WTC11 (cell line): ENCODE results near the gene PC. TPM values are rescaled to one million over a fixed set of nuclear protein-coding genes. Genes with fewer than 3 reads are reported as not detected.

Experiments used
- ATAC-seq: fragments of 200-7000 bp; cut with Tn5 transposase; 2 replicates; pipeline ENCODE4 v1.10.0; 2021; ENCODE audit warnings: mild to moderate bottlenecking, moderate library complexity
- CTCF ChIA-PET: fragments of 300-600 bp; sonication (Branson Sonifier 250); formaldehyde crosslinking; loops from one replicate; lab custom pipeline; 2021; ENCODE audit warnings: antibody characterized with exemption; lab: Charles Lee
- POLR2A ChIA-PET: fragments of 350-600 bp; sonication (Branson Sonifier 250); formaldehyde crosslinking; loops from one replicate; lab custom pipeline; 2021; ENCODE audit warnings: antibody characterized with exemption; lab: Charles Lee
- DNase-seq: peaks from one replicate; pipeline ENCODE4 v3.0.0; 2021; ENCODE audit warnings: low spot score
- H3K27ac Mint-ChIP-seq: 2 replicates; pipeline ENCODE4 v1.8.0; 2021; ENCODE audit warnings: mixed read lengths
- H3K27me3 Mint-ChIP-seq: 2 replicates; pipeline ENCODE4 v1.8.0; 2021; ENCODE audit warnings: low read depth, mild to moderate bottlenecking, moderate library complexity, mixed read lengths
- H3K36me3 Mint-ChIP-seq: 2 replicates; pipeline ENCODE4 v1.8.0; 2021; ENCODE audit warnings: mixed read lengths
- H3K4me1 Mint-ChIP-seq: 2 replicates; pipeline ENCODE4 v1.8.0; 2022; ENCODE audit warnings: mixed read lengths
- H3K4me3 Mint-ChIP-seq: 2 replicates; pipeline ENCODE4 v1.8.0; 2021; ENCODE audit warnings: mild to moderate bottlenecking, moderate library complexity, mixed read lengths
- H3K9me3 Mint-ChIP-seq: 2 replicates; pipeline ENCODE4 v1.8.0; 2021; ENCODE audit warnings: mixed read lengths
- AR ChIP-seq: fragments of 250-450 bp; sonication (Bioruptor Pico); IDR thresholded peaks from 2 replicates; pipeline ENCODE4 v1.9.0; 2021; ENCODE audit warnings: mild to moderate bottlenecking
- ATF2 ChIP-seq: sonication (generic); formaldehyde crosslinking; IDR thresholded peaks from 2 replicates; pipeline ENCODE4 v1.8.1; 2022; ENCODE audit warnings: low read depth, missing genetic modification reagents, borderline replicate concordance
- E2F4 ChIP-seq: sonication (generic); formaldehyde crosslinking; IDR thresholded peaks from 2 replicates; pipeline ENCODE4 v1.8.1; 2022; ENCODE audit warnings: low read depth, mild to moderate bottlenecking, moderate library complexity, missing genetic modification reagents, borderline replicate concordance
- ELF4 ChIP-seq: sonication (generic); formaldehyde crosslinking; IDR thresholded peaks from 2 replicates; pipeline ENCODE4 v1.8.1; 2022; ENCODE audit warnings: low read depth, mild to moderate bottlenecking, moderate library complexity, missing genetic modification reagents
- FOXJ3 ChIP-seq: sonication (generic); formaldehyde crosslinking; IDR thresholded peaks from 2 replicates; pipeline ENCODE4 v1.9.0; 2021; ENCODE audit warnings: missing genetic modification reagents, mild to moderate bottlenecking, borderline replicate concordance
- GRHL2 ChIP-seq: fragments of 250-450 bp; sonication (Bioruptor Pico); IDR thresholded peaks from 2 replicates; pipeline ENCODE4 v1.8.0; 2022; ENCODE audit warnings: mild to moderate bottlenecking, moderate library complexity; ENCODE audit not compliant: insufficient replicate concordance, severe bottlenecking
- HMGXB4 ChIP-seq: sonication (generic); formaldehyde crosslinking; IDR thresholded peaks from 2 replicates; pipeline ENCODE4 v1.8.1; 2023; ENCODE audit warnings: mild to moderate bottlenecking, moderate library complexity, missing genetic modification reagents
- PREB ChIP-seq: sonication (generic); formaldehyde crosslinking; IDR thresholded peaks from 2 replicates; pipeline ENCODE4 v1.8.1; 2022; ENCODE audit warnings: mild to moderate bottlenecking, missing genetic modification reagents, moderate library complexity, borderline replicate concordance
- PRRX2 ChIP-seq: fragments of 250-450 bp; sonication (Bioruptor Pico); IDR thresholded peaks from 2 replicates; pipeline ENCODE4 v1.8.0; 2021; ENCODE audit warnings: mild to moderate bottlenecking
- TCF7 ChIP-seq: sonication (generic); formaldehyde crosslinking; IDR thresholded peaks from 2 replicates; pipeline ENCODE4 v1.8.0; 2022; ENCODE audit warnings: mild to moderate bottlenecking, low read depth, missing genetic modification reagents, moderate library complexity
- TEAD1 ChIP-seq: sonication (generic); formaldehyde crosslinking; IDR thresholded peaks from 2 replicates; pipeline ENCODE4 v1.8.0; 2022; ENCODE audit warnings: mild to moderate bottlenecking, missing genetic modification reagents
- TP53 ChIP-seq: sonication (generic); formaldehyde crosslinking; IDR thresholded peaks from 2 replicates; pipeline ENCODE4 v1.8.1; 2023; ENCODE audit warnings: mild to moderate bottlenecking, missing genetic modification reagents
- USF1 ChIP-seq: sonication (generic); formaldehyde crosslinking; IDR thresholded peaks from 2 replicates; pipeline ENCODE4 v1.8.0; 2022; ENCODE audit warnings: mild to moderate bottlenecking, missing genetic modification reagents
- ZNF232 ChIP-seq: sonication (generic); formaldehyde crosslinking; IDR thresholded peaks from 2 replicates; pipeline ENCODE4 v1.8.0; 2022; ENCODE audit warnings: mild to moderate bottlenecking, missing genetic modification reagents
- ZNF396 ChIP-seq: fragments of 250-450 bp; sonication (Bioruptor Pico); IDR thresholded peaks from 2 replicates; pipeline ENCODE4 v1.8.0; 2021; ENCODE audit warnings: mild to moderate bottlenecking, moderate library complexity, borderline replicate concordance
- ZNF423 ChIP-seq: fragments of 250-450 bp; sonication (Bioruptor Pico); IDR thresholded peaks from 2 replicates; pipeline ENCODE4 v2.1.2; 2022; ENCODE audit warnings: mild to moderate bottlenecking, moderate library complexity
- ZNF532 ChIP-seq: fragments of 250-450 bp; sonication (Bioruptor Pico); IDR thresholded peaks from 2 replicates; pipeline ENCODE4 v1.9.0; 2021; ENCODE audit warnings: mild to moderate bottlenecking, borderline replicate concordance
- total RNA-seq: library from RNA; stranded (reverse); gene quantifications from 3 replicates; pipeline ENCODE4 v1.2.3, GENCODE V29; 2021

PC gene
- total RNA-seq, 1 experiment from 2014 or later = 27.2 TPM

GRCh38 chr11:66820901-66821300 lies 137.3 kb downstream of the PC start:
- H3K9me3 Mint-ChIP-seq = no peaks in the 10 kb centered on the region
- no peak overlapping the region for H3K27ac Mint-ChIP-seq
- no peaks in the 10 kb centered on the region for H3K36me3 Mint-ChIP-seq
- ATAC-seq = no peak
- no peaks in the 10 kb centered on the region for H3K4me1 Mint-ChIP-seq
- no peaks in the 10 kb centered on the region for H3K27me3 Mint-ChIP-seq
- POLR2A ChIA-PET = no interaction called here
- no peak for TF ChIP-seq ZNF423
- no peak for TF ChIP-seq ATF2 (CRISPR knock-in tag)
- TF ChIP-seq ZNF396 (CRISPR knock-in tag) = no peak
- TF ChIP-seq PRRX2 = no peak
- no peak for TF ChIP-seq GRHL2 (CRISPR knock-in tag)
- TF ChIP-seq ELF4 (CRISPR knock-in tag) = no peak
- TF ChIP-seq ZNF532 = no peak
- TF ChIP-seq TCF7 (CRISPR knock-in tag) = no peak
- no peak for TF ChIP-seq E2F4 (CRISPR knock-in tag)
- no peak for TF ChIP-seq ZNF232 (CRISPR knock-in tag)
- no peak for TF ChIP-seq TEAD1
- no peak for TF ChIP-seq TP53 (CRISPR knock-in tag)
- no peak for TF ChIP-seq USF1
- no peak for TF ChIP-seq PREB (CRISPR knock-in tag)
- no peak for TF ChIP-seq HMGXB4 (CRISPR knock-in tag)
- no peak for TF ChIP-seq FOXJ3 (CRISPR knock-in tag)
- no peak for TF ChIP-seq AR (CRISPR knock-in tag)
- CTCF ChIA-PET = no interaction called here
- H3K4me3 Mint-ChIP-seq = no peak overlapping the region
- DNase-seq = no peak
